Heart right ventricle (tissue), 16 donors: ENCODE measurements around the gene VASN. TPM values are rescaled to one million over a fixed set of nuclear protein-coding genes. Genes with fewer than 3 reads are reported as not detected.

Source experiments
- ATAC-seq, 8 donors: fragments of 200-7000 bp; cut with Tn5 transposase; one replicate each; pipeline ENCODE4 v1.9.1; 2020; ENCODE audit warnings: mild to moderate bottlenecking in 8 of 8, moderate library complexity in 8 of 8, moderate number of reproducible peaks in 1 of 8
- DNase-seq, 2 donors: peaks; one replicate each; pipeline ENCODE4 v3.0.0-alpha.2; 2020
- H3K27ac ChIP-seq, 10 donors: fragments of 200-600 bp; sonication (generic) in 2 of 10; one replicate each; pipeline versions ENCODE4 v1.5.0 to v1.8.0; 2020 to 2022; ENCODE audit warnings: mild to moderate bottlenecking in 3 of 10
- H3K27me3 ChIP-seq, 7 donors: fragments of 200-600 bp; one replicate each; pipeline ENCODE4 v1.8.0; 2021 to 2022; ENCODE audit warnings: mild to moderate bottlenecking in 2 of 7
- H3K36me3 ChIP-seq, 9 donors: fragments of 200-600 bp; sonication (generic) in 1 of 9; one replicate each; pipeline versions ENCODE4 v1.5.0 to v1.8.0; 2020 to 2022; ENCODE audit warnings: mild to moderate bottlenecking in 2 of 9
- H3K4me1 ChIP-seq, 9 donors: fragments of 200-600 bp; sonication (generic) in 1 of 9; one replicate each; pipeline versions ENCODE4 v1.5.0 to v1.8.0; 2020 to 2022; ENCODE audit warnings: mild to moderate bottlenecking in 4 of 9
- H3K4me3 ChIP-seq, 10 donors: fragments of 200-600 bp; sonication (generic) in 2 of 10; one replicate each; pipeline versions ENCODE4 v1.5.0 to v1.8.0; 2020 to 2022; ENCODE audit warnings: mild to moderate bottlenecking in 7 of 10, moderate library complexity in 2 of 10
- H3K9me3 ChIP-seq, 11 donors: fragments of 200-600 bp in 10 of 11; sonication (generic) in 2 of 11; one replicate each; pipeline versions ENCODE4 v1.5.0 to v1.8.0; 2013 to 2022; ENCODE audit warnings: mild to moderate bottlenecking in 2 of 11, control low read depth in 1 of 11, moderate library complexity in 1 of 11
- WGBS, 2 donors: extraction: QIAGEN DNeasy Blood & Tissue Kit; methylation state at CpG; one replicate each; pipeline ENCODE4 v1.1.7; 2013; ENCODE audit warnings: inconsistent platforms in 1 of 2; 5-methylcytosine and 5-hydroxymethylcytosine counted together
- intact Hi-C, 10 donors: fragments of 100-400 bp; cut with DNase I; formaldehyde crosslinking; loops; one replicate each; pipeline versions ENCODE4 v1.11.1 to v1.14.2; 2022
- polyA plus RNA-seq, 2 donors: library from polyadenylated mRNA; stranded (reverse); fragments of 200-250 nt; gene quantifications; one replicate each; pipeline ENCODE4 v1.2.3, GENCODE V29; 2013
- total RNA-seq, 10 donors: library from RNA; stranded (reverse); fragmentation: NEBNext Ultra II Directional in 3 of 10; extraction: Animal tissue kit (Norgen Biotek cat#: 25700) in 3 of 10; gene quantifications; one replicate each; pipeline versions ENCODE4 v1.2.1 to v1.2.4, GENCODE V29; 2021 to 2023
- TF ChIP-seq, protein P1 (sequence below), 9 donors: fragments of 200-600 bp; sonication (generic) in 2 of 9; IDR thresholded peaks; one replicate each; pipeline versions ENCODE4 v1.5.0 to v1.8.0; 2021 to 2022; ENCODE audit warnings: antibody characterized with exemption in 9 of 9, mild to moderate bottlenecking in 5 of 9, moderate library complexity in 1 of 9
- donor health status: Arrhythmogenic right ventricular cardiomyopathy.
- donor health status: ischemic (EF 13 %, LVEDD 7.1; RV severe dilation, severe dysfunction).
- donor health status: healthy with polysubstance abuse.
- donor health status: DM: no; HTN: yes; CAD: no.
- donor health status: DM: no; HTN: no; CAD: no.
- donor health status: ischemic (EF 25% LVEDD 6.9; RV normal size, moderate dysfunction).
- donor health status: ischemic (EF 25% LVEDD 5.7; RV mildly dilated, moderate dysfunction).
- donor health status: healthy.
- donor health status: DM: yes; HTN: yes; CAD: no.
- donor health status: Ischemic cardiomyopathy.
- donor health status: ischemic (EF 35%, LVEDD 5.7; RV mildly dilated, moderate dysfunction).
- donor health status: nonischemic (EF 11% LVEDD 7.7; RV severe dilation, severe dysfunction).
- donor health status: DM: yes; HTN: yes; CAD: no.
- donor health status: PGD.
- donor health status: ischemic (EF 29% LVEDD 5.4; RV normal size, mild dysfunction).
- donor health status: nonischemic (EF 23%, LVEDD 6.1; RV moderate dilation, normal function).

VASN gene
- total and polyA plus RNA-seq, 12 donors, result 3.1 to 27.9 (median 6.0) TPM

DNA sequence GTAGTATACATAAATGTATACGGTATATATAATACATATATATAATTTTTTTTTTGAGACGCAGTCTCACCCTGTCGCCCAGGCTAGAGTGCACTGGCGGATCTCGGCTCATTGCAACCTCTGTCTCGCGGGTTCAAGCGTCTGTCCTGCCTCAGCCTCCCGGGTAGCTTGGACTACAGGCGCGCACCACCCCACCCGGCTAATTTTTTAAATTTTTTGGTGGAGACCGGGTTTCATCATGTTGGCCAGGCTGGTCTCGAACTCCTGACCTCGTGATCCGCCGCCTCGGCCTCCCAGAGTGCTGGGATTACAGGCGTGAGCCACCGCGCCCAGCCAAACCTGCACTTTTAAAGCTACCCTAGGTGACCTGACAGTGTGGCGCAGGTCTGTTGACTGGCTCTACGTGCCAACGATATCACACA lies 21.3 kb upstream of the VASN start:
- intact Hi-C loops, result no loop called here
- DNase-seq, result no peak
- TF ChIP-seq, protein P1, sequence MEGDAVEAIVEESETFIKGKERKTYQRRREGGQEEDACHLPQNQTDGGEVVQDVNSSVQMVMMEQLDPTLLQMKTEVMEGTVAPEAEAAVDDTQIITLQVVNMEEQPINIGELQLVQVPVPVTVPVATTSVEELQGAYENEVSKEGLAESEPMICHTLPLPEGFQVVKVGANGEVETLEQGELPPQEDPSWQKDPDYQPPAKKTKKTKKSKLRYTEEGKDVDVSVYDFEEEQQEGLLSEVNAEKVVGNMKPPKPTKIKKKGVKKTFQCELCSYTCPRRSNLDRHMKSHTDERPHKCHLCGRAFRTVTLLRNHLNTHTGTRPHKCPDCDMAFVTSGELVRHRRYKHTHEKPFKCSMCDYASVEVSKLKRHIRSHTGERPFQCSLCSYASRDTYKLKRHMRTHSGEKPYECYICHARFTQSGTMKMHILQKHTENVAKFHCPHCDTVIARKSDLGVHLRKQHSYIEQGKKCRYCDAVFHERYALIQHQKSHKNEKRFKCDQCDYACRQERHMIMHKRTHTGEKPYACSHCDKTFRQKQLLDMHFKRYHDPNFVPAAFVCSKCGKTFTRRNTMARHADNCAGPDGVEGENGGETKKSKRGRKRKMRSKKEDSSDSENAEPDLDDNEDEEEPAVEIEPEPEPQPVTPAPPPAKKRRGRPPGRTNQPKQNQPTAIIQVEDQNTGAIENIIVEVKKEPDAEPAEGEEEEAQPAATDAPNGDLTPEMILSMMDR (IDR thresholded peaks at IDR 0.05), result no peak
- H3K36me3 ChIP-seq, result peaks cover 0 to 13% (median 0%) of the 10 kb centered on the region in 9 donors
- peak overlapping the region in 9 of 10 donors; percentile 71 to 98 (median 86) for H3K27ac ChIP-seq
- no peaks in the 10 kb centered on the region for H3K27me3 ChIP-seq
- peak overlapping the region; percentile 66 to 96 (median 86) for H3K4me3 ChIP-seq
- WGBS, 2 donors, result 31 to 35% methylated on average over 24 of the region's 24 CpGs
- H3K9me3 ChIP-seq, result no peaks in the 10 kb centered on the region
- peak in 2 of 8 donors; percentile 1 to 5 for ATAC-seq
- H3K4me1 ChIP-seq, result peaks cover 11 to 53% (median 30%) of the 10 kb centered on the region in 9 donors

DNA sequence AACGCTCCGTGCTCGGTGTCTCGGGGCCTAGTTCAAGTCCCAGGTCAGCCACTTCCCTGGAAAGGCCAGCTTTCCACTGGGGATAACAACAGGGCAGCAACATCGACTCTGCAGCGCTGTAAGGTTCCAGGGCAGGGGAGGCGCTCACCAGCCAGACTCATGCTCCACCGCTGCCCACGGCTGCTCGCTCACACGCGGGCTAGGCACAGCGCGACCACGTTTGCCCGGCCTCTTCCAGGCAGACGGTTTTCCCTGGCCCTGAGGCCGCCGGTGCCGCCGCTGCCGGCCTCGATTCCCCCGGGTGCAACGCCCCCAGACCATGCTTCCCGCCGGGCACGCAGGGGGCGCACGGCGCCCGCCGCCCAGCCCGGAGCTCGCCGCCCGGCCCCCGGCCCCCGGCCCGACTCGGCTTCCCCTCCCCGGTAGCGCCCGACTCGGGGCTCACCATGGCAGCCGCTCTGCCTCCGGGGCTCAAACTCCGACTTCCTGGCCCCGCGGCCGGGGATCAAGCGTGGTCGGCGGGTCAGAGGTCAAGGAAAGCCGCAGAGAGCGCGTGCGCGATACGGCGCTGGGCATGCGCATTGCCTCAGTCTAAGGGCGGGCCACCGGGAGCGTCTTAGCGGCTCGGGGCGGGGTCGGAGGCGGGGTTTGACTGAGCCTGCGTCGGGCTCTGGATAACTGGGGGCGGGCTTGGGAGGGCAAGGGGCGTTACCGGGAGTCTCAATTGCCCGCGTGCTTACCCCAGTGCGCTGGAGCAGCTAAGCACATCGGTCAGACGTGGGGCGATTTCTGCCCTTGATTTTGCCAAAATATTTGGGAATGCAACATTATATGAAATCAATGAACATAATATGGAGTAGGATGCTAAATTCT lies 20.6 kb upstream of the VASN start, which contains the start of gene PAM16:
PAM16 (minus strand) TSS at position 535 of the 873 bp plus-strand sequence; CDS start at position 448, 87 bp downstream.
- WGBS, 2 donors, result 0 to 1% methylated on average over 61 to 81 of the region's 81 CpGs
- H3K27ac ChIP-seq, result peak within 1 kb of the TSS in 9 of 10 donors; percentile 71 to 98 (median 86)
- H3K27me3 ChIP-seq, result no peaks in the 10 kb centered on the region
- peaks cover 11 to 47% (median 30%) of the 10 kb centered on the region in 9 donors for H3K4me1 ChIP-seq
- peak within 1 kb of the TSS; percentile 66 to 96 (median 86) for H3K4me3 ChIP-seq
- ATAC-seq (peak; percentile 92 to 98 (median 97)), DNase-seq (peak; percentile 97 to 99)
- peaks cover 0 to 19% (median 0%) of the 10 kb centered on the region in 9 donors for H3K36me3 ChIP-seq
- TF ChIP-seq, protein P1 (IDR thresholded peaks at IDR 0.05), result peak in 2 of 9 donors; percentile 23 to 35
- intact Hi-C loops, result no loop called here
- no peaks in the 10 kb centered on the region for H3K9me3 ChIP-seq

- H3K4me1 ChIP-seq, result peaks cover 11 to 40% (median 30%) of the 10 kb centered on the region in 9 donors
- H3K9me3 ChIP-seq, result no peaks in the 10 kb centered on the region
- TF ChIP-seq, protein P1 (IDR thresholded peaks at IDR 0.05), result no peak
- peak overlapping the region in 2 of 10 donors; percentile 34 to 94 for H3K27ac ChIP-seq
- no peak for ATAC-seq
- H3K4me3 ChIP-seq, result no peak overlapping the region
- WGBS, 2 donors, result 75 to 81% methylated on average over 7 of the region's 7 CpGs
- peaks cover 0 to 27% (median 0%) of the 10 kb centered on the region in 9 donors for H3K36me3 ChIP-seq
- H3K27me3 ChIP-seq, result no peaks in the 10 kb centered on the region
- intact Hi-C loops, result no loop called here
- DNase-seq, result no peak
Measured at GRCh38 chr16:4351880-4352279, 19.8 kb upstream of the VASN start.

GRCh38 chr16:4352843-4353242 lies 18.8 kb upstream of the VASN start:
- TF ChIP-seq, protein P1 (IDR thresholded peaks at IDR 0.05), result no peak
- Histone ChIP-seq H3K27ac (no peak overlapping the region), H3K4me3 (no peak overlapping the region), H3K4me1 (peaks cover 7 to 31% (median 26%) of the 10 kb centered on the region in 9 donors), H3K27me3 (no peaks in the 10 kb centered on the region), H3K36me3 (peaks cover 0 to 37% (median 1%) of the 10 kb centered on the region in 9 donors), H3K9me3 (no peaks in the 10 kb centered on the region)
- ATAC-seq, result no peak
- 94% methylated on average over 5 of the region's 5 CpGs for whole genome bisulfite sequencing, 2 donors
- intact Hi-C loops, result no loop called here
- no peak for DNase-seq
